ENCODE results near the gene CGB2. TPM values are rescaled to one million over a fixed set of nuclear protein-coding genes. Genes with fewer than 3 reads are reported as not detected.

CGB2 gene
- total and polyA plus RNA-seq, 9 of the 15 experiments (the other 6 are each of a cell fraction or from before 2014, with no cell fraction given) = 0.22 TPM; not detected in 8

GRCh38 chr19:48985711-48986110 is 46.0 kb upstream of the CGB2 start:
- no peak for ATAC-seq
- H2AFZ ChIP-seq (ENCODE audit: low read depth, low read length) = no peak overlapping the region
- no peak for DNase-seq (ENCODE audit: extremely low read depth in 1 of 4, low spot score in 3 of 4)
- no TSS peak for BruUV-seq (replicated peaks)
- FAIRE-seq = no peak
- intact Hi-C loops (cut with micrococcal nuclease) (no loop called here), in situ Hi-C loops (cut with MboI) (no loop called here)
- TF ChIP-seq TCF3 (CRISPR knock-in tag; IDR thresholded peaks at IDR 0.05) = no peak
- peak; percentile 38; the same call in 1 of the 2 replicates for TF ChIP-seq POLR2G (IDR thresholded peaks at IDR 0.05; ENCODE audit: low read depth, low read length)
- CTCF ChIA-PET (ENCODE audit: low intra/inter-chr PET ratio) = no interaction called here
- H3K27me3 ChIP-seq (ENCODE audit: control insufficient read depth in 2 of 2, insufficient read depth in 2 of 2, low read length in 2 of 2) = no peaks in the 10 kb centered on the region
- H3K9me1 ChIP-seq (ENCODE audit: control insufficient read depth, insufficient read depth, low read length) = no peaks in the 10 kb centered on the region
- no peaks in the 10 kb centered on the region for H3K9me3 ChIP-seq (replicated peaks; ENCODE audit: control insufficient read depth, insufficient read depth, low read depth, low read length)
- H3K4me3 ChIP-seq = no peak overlapping the region
- H3K4me2 ChIP-seq (ENCODE audit: insufficient read depth, low read length) = no peak overlapping the region
- H3K9ac ChIP-seq (ENCODE audit: insufficient read depth in 1 of 2, low read depth in 2 of 2, low read length in 2 of 2) = peak overlapping the region in 1 of 2 experiments; percentile 7; a peak in 1 of 4 replicates
- 98% methylated on average over 11 of the region's 13 CpGs for WGBS (ENCODE audit: insufficient coverage, low coverage, missing lambda C conversion rate)
- H3K27ac ChIP-seq (ENCODE audit: extremely low read depth, low read depth, low read length) = no peak overlapping the region
- H3K4me1 ChIP-seq (replicated peaks in 1 of 2; ENCODE audit: control insufficient read depth in 2 of 2, insufficient read depth in 2 of 2, low read length in 2 of 2) = peaks cover 0 to 7% of the 10 kb centered on the region in 2 experiments; a peak in 2 of 5 replicates
- H4K20me1 ChIP-seq (replicated peaks; ENCODE audit: control insufficient read depth, insufficient read depth, low read length) = no peaks in the 10 kb centered on the region
- peaks cover 67% of the 10 kb centered on the region for H3K36me3 ChIP-seq (ENCODE audit: control insufficient read depth, insufficient read depth, low read length)
- POLR2A ChIA-PET = interaction anchor here (1.1 to 1.5 kb wide), 2 partner anchors 8 to 112 kb away, joined by 4 to 5 read pairs; partner anchors contain the start of genes GYS1 and RUVBL2
- peaks cover 6% of the 10 kb centered on the region; the same call in 1 of the 3 replicates for H3K79me2 ChIP-seq (ENCODE audit: control insufficient read depth, insufficient read depth, low read length)

GRCh38 chr19:48986211-48986610 is 45.5 kb upstream of the CGB2 start:
- no peak overlapping the region for H3K4me2 ChIP-seq (ENCODE audit: insufficient read depth, low read length)
- no peaks in the 10 kb centered on the region for H4K20me1 ChIP-seq (replicated peaks; ENCODE audit: control insufficient read depth, insufficient read depth, low read length)
- intact Hi-C loops (cut with micrococcal nuclease) = no loop called here
- ChIA-PET POLR2A (interaction anchor here (0.6 to 1.8 kb wide), 6 partner anchors 9 to 112 kb away, joined by 3 to 4 read pairs (median 4); no protein-coding TSS in a partner anchor), CTCF (ENCODE audit: low intra/inter-chr PET ratio) (no interaction called here)
- peaks cover 0 to 12% of the 10 kb centered on the region in 2 experiments; a peak in 3 of 5 replicates for H3K4me1 ChIP-seq (replicated peaks in 1 of 2; ENCODE audit: control insufficient read depth in 2 of 2, insufficient read depth in 2 of 2, low read length in 2 of 2)
- H3K27ac ChIP-seq (ENCODE audit: extremely low read depth, low read depth, low read length) = no peak overlapping the region
- H3K4me3 ChIP-seq = no peak overlapping the region
- DNase-seq (ENCODE audit: extremely low read depth in 1 of 4, low spot score in 3 of 4) (no peak), FAIRE-seq (no peak), ATAC-seq (no peak)
- H2AFZ ChIP-seq (ENCODE audit: low read depth, low read length) = no peak overlapping the region
- WGBS (ENCODE audit: insufficient coverage, low coverage, missing lambda C conversion rate) = 100% methylated on average over 2 of the region's 3 CpGs
- BruUV-seq (replicated peaks) = no TSS peak
- no peaks in the 10 kb centered on the region for H3K9me3 ChIP-seq (replicated peaks; ENCODE audit: control insufficient read depth, insufficient read depth, low read depth, low read length)
- H3K36me3 ChIP-seq (ENCODE audit: control insufficient read depth, insufficient read depth, low read length) = peaks cover 71% of the 10 kb centered on the region
- no peak overlapping the region; a peak in 1 of 4 replicates for H3K9ac ChIP-seq (ENCODE audit: insufficient read depth in 1 of 2, low read depth in 2 of 2, low read length in 2 of 2)
- no peaks in the 10 kb centered on the region for H3K9me1 ChIP-seq (ENCODE audit: control insufficient read depth, insufficient read depth, low read length)
- no peaks in the 10 kb centered on the region for H3K27me3 ChIP-seq (ENCODE audit: control insufficient read depth in 2 of 2, insufficient read depth in 2 of 2, low read length in 2 of 2)
- peaks cover 10% of the 10 kb centered on the region; the same call in 2 of the 3 replicates for H3K79me2 ChIP-seq (ENCODE audit: control insufficient read depth, insufficient read depth, low read length)
- in situ Hi-C loops (cut with MboI) = no loop called here
- TF ChIP-seq NR2F6 (CRISPR knock-in tag; IDR thresholded peaks at IDR 0.05) = no peak
- peak; percentile 70 for TF ChIP-seq ZNF143 (CRISPR knock-in tag; IDR thresholded peaks at IDR 0.05)
- TF ChIP-seq SIX5 (IDR thresholded peaks at IDR 0.05; ENCODE audit: borderline replicate concordance in 1 of 2, insufficient read depth in 1 of 2, low read depth in 1 of 2, low read length in 2 of 2) = peak in 1 of 2 experiments; percentile 38; a peak in 1 of 4 replicates
- TF ChIP-seq HCFC1 (IDR thresholded peaks at IDR 0.05; ENCODE audit: low read depth, low read length) = peak; percentile 60
- TF ChIP-seq MYBL2 (IDR thresholded peaks at IDR 0.05; ENCODE audit: low read depth) = no peak
- TF ChIP-seq MYBL2 (CRISPR knock-in tag; IDR thresholded peaks at IDR 0.05; ENCODE audit: borderline replicate concordance) = no peak
- no peak for TF ChIP-seq HOXB6 (CRISPR knock-in tag; IDR thresholded peaks at IDR 0.05; ENCODE audit: borderline replicate concordance)
- no peak for TF ChIP-seq KAT7 (CRISPR knock-in tag; IDR thresholded peaks at IDR 0.05; ENCODE audit: borderline replicate concordance)
- peak; percentile 84 for TF ChIP-seq SPI1 (IDR thresholded peaks at IDR 0.05; ENCODE audit: borderline replicate concordance, low read depth, low read length)
- peak in 1 of 2 experiments; percentile 38 for TF ChIP-seq AFF1 (IDR thresholded peaks at IDR 0.05; ENCODE audit: low read depth in 1 of 2, partially characterized antibody in 2 of 2)

All from K562 (cell line).